ENCODE results near the gene STRBP.

DNA sequence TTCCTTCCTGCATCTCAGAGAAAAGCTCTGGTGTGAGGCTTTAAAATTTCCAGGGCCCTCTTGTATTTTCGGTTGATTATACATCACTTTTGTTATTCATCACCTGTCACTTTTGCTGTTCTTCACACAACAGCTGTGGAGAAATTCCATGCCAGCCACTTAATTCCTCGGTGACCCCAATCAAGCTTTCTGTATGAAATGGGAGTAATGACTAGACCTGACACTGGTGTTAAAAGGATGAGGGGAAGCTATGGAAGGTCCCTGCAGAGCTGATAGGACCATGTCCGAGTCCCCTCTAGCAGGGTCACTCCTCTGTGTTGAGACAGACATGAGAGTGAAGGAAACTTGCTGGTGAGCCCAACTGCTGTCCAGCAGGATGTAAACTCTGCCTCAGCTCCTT lies 175.2 kb downstream of the STRBP start:
- no peak for TF ChIP-seq SIN3A (IDR thresholded peaks at IDR 0.05; ENCODE audit: borderline replicate concordance, insufficient read depth, low read length)
- TF ChIP-seq, protein P1, sequence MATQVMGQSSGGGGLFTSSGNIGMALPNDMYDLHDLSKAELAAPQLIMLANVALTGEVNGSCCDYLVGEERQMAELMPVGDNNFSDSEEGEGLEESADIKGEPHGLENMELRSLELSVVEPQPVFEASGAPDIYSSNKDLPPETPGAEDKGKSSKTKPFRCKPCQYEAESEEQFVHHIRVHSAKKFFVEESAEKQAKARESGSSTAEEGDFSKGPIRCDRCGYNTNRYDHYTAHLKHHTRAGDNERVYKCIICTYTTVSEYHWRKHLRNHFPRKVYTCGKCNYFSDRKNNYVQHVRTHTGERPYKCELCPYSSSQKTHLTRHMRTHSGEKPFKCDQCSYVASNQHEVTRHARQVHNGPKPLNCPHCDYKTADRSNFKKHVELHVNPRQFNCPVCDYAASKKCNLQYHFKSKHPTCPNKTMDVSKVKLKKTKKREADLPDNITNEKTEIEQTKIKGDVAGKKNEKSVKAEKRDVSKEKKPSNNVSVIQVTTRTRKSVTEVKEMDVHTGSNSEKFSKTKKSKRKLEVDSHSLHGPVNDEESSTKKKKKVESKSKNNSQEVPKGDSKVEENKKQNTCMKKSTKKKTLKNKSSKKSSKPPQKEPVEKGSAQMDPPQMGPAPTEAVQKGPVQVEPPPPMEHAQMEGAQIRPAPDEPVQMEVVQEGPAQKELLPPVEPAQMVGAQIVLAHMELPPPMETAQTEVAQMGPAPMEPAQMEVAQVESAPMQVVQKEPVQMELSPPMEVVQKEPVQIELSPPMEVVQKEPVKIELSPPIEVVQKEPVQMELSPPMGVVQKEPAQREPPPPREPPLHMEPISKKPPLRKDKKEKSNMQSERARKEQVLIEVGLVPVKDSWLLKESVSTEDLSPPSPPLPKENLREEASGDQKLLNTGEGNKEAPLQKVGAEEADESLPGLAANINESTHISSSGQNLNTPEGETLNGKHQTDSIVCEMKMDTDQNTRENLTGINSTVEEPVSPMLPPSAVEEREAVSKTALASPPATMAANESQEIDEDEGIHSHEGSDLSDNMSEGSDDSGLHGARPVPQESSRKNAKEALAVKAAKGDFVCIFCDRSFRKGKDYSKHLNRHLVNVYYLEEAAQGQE (IDR thresholded peaks at IDR 0.05; ENCODE audit: insufficient read depth in 1 of 2, low read depth in 2 of 2, low read length in 2 of 2) = no peak
- TF ChIP-seq POLR2AphosphoS5 (IDR thresholded peaks at IDR 0.05; ENCODE audit: low read depth, low read length) = no peak
- TF ChIP-seq TAF1 (IDR thresholded peaks at IDR 0.05; ENCODE audit: borderline replicate concordance, insufficient read depth, low read length) = no peak
- TF ChIP-seq FOXP2 (optimal IDR thresholded peaks at IDR 0.05; ENCODE audit: borderline replicate concordance, extremely low read depth, extremely low read length, insufficient read depth) = no peak

Measured in PFSK-1 (cell line).